Gastroesophageal sphincter (tissue), 4 donors: ENCODE data around the gene PRKG1. TPM values are rescaled to one million over a fixed set of nuclear protein-coding genes. Genes with fewer than 3 reads are reported as not detected.

ENCODE experiments used
- ATAC-seq: fragments of 150-250 bp; one replicate; pipeline ENCODE4 v1.9.1; 2016; ENCODE audit warnings: mild to moderate bottlenecking, moderate library complexity
- H3K27ac ChIP-seq, 4 donors: fragments of 200-600 bp; sonication (generic) in 3 of 4; 1 replicate in 3 of 4; 2 replicates in 1 of 4; pipeline ENCODE4 v1.5.1; 2016 to 2019
- H3K27me3 ChIP-seq: fragments of 200-600 bp; sonication (generic); one replicate; pipeline ENCODE4 v1.5.1; 2019
- H3K36me3 ChIP-seq, 2 donors: fragments of 200-600 bp; sonication (generic); one replicate each; pipeline ENCODE4 v1.5.1; 2019; ENCODE audit warnings: control low read depth in 1 of 2
- H3K4me1 ChIP-seq, 3 donors: fragments of 200-600 bp; sonication (generic); 1 replicate in 2 of 3; 2 replicates in 1 of 3; pipeline ENCODE4 v1.5.1; 2016 to 2019; ENCODE audit warnings: control low read depth in 2 of 3
- H3K4me3 ChIP-seq, 2 donors: fragments of 200-600 bp; sonication (generic); one replicate each; pipeline ENCODE4 v1.5.1; 2019; ENCODE audit warnings: mild to moderate bottlenecking in 1 of 2, moderate library complexity in 1 of 2
- H3K9me3 ChIP-seq, 3 donors: fragments of 200-600 bp; sonication (generic); one replicate each; pipeline ENCODE4 v1.5.1; 2017 to 2019; ENCODE audit warnings: control low read depth in 2 of 3
- EP300 ChIP-seq: sonication (generic); formaldehyde crosslinking; IDR thresholded peaks from one replicate; pipeline ENCODE4 v1.6.1; 2017; ENCODE audit warnings: antibody characterized with exemption, mild to moderate bottlenecking
- POLR2A ChIP-seq, 2 donors: fragments of 450-650 bp; IDR thresholded peaks; one replicate each; pipeline ENCODE4 v1.6.1; 2017; ENCODE audit warnings: antibody characterized with exemption in 2 of 2, mild to moderate bottlenecking in 2 of 2, moderate library complexity in 1 of 2
- POLR2AphosphoS5 ChIP-seq: sonication (generic); formaldehyde crosslinking; IDR thresholded peaks from one replicate; pipeline ENCODE4 v1.6.1; 2017; ENCODE audit warnings: antibody characterized with exemption
- WGBS, 2 donors: methylation state at CpG; one replicate each; pipeline ENCODE4 v1.1.5; 2018; ENCODE audit warnings: low coverage in 1 of 2; 5-methylcytosine and 5-hydroxymethylcytosine counted together
- total RNA-seq, 4 donors: library from RNA; depleted of rRNA; stranded (reverse); fragments of >200 nt; gene quantifications; one replicate each; pipeline ENCODE4 v1.1.0, GENCODE V29; 2016
- TF ChIP-seq, protein P1 (sequence below), 4 experiments: fragments of 200-600 bp in 2 of 4; fragments of 450-650 bp in 2 of 4; sonication (generic) in 1 of 4; IDR thresholded peaks; one replicate each; pipeline ENCODE4 v1.5.1; 2017 to 2019; ENCODE audit warnings: antibody characterized with exemption in 4 of 4, mild to moderate bottlenecking in 2 of 4, moderate library complexity in 2 of 4

The PRKG1 gene
- total RNA-seq, 4 donors from 2014 or later, result 27.5 to 73.2 (median 39.2) TPM

DNA sequence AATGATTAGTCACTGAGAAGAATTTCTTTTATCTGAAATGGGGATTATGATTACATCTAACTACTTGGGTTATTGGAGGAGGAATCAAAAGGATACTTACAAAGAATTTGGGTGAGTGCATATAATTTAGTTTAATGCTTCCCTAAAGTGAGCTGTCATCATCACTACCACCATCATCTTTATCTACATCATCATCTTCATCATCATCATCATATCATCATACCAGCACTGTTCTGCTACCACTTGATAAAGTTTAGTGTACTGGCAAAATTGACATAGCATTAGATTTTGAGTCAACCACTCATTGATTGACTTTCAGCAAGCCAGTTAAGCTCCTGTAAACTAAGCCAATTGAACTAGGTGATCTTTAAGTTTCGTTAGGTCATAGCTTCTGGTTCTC is 994.2 kb downstream of the PRKG1 start:
- no peak for TF ChIP-seq POLR2AphosphoS5
- TF ChIP-seq, protein P1, sequence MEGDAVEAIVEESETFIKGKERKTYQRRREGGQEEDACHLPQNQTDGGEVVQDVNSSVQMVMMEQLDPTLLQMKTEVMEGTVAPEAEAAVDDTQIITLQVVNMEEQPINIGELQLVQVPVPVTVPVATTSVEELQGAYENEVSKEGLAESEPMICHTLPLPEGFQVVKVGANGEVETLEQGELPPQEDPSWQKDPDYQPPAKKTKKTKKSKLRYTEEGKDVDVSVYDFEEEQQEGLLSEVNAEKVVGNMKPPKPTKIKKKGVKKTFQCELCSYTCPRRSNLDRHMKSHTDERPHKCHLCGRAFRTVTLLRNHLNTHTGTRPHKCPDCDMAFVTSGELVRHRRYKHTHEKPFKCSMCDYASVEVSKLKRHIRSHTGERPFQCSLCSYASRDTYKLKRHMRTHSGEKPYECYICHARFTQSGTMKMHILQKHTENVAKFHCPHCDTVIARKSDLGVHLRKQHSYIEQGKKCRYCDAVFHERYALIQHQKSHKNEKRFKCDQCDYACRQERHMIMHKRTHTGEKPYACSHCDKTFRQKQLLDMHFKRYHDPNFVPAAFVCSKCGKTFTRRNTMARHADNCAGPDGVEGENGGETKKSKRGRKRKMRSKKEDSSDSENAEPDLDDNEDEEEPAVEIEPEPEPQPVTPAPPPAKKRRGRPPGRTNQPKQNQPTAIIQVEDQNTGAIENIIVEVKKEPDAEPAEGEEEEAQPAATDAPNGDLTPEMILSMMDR (IDR thresholded peaks at IDR 0.05), result no peak
- TF ChIP-seq POLR2A (IDR thresholded peaks at IDR 0.05), result no peak
- TF ChIP-seq EP300, result no peak
- WGBS, 2 donors, result 43 to 83% methylated on average over 1 of the region's 1 CpG
- H3K9me3 ChIP-seq, result no peaks in the 10 kb centered on the region
- H3K36me3 ChIP-seq, result peaks cover 0 to 4% of the 10 kb centered on the region in 2 donors
- H3K27ac ChIP-seq, result no peak overlapping the region
- no peaks in the 10 kb centered on the region for H3K27me3 ChIP-seq
- H3K4me1 ChIP-seq, result peaks cover 0 to 23% (median 0%) of the 10 kb centered on the region in 3 donors
- no peak for ATAC-seq
- no peak overlapping the region for H3K4me3 ChIP-seq

DNA sequence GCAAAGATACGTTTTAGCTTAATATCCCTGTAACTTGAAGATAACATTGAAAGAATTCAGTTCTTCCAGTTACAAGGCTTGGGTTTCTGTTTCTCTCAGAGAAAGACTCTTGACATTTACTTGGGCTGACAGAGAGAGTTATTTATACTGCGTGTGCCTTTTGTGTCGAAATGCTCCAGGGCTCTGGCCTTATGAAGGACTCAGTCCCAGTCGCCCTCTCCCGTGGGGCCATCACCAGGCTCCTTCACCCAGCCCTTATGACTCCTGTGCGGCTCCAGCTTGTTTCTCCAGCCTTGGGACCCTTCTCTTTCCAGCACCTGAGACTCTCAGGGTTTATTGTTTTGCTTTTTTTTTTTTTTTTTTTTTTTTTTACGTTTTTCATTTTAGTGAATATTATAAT is 997.5 kb downstream of the PRKG1 start:
- peaks cover 0 to 36% (median 3%) of the 10 kb centered on the region in 3 donors for H3K4me1 ChIP-seq
- TF ChIP-seq, protein P1 (IDR thresholded peaks at IDR 0.05), result no peak
- TF ChIP-seq EP300 (no peak), POLR2AphosphoS5 (no peak)
- ATAC-seq, result no peak
- H3K4me3 ChIP-seq, result no peak overlapping the region
- no peaks in the 10 kb centered on the region for H3K36me3 ChIP-seq
- no peaks in the 10 kb centered on the region for H3K9me3 ChIP-seq
- H3K27me3 ChIP-seq, result no peaks in the 10 kb centered on the region
- 45 to 48% methylated on average over 5 to 7 of the region's 7 CpGs for WGBS, 2 donors
- H3K27ac ChIP-seq, result peak overlapping the region in 1 of 4 donors; percentile 60

DNA sequence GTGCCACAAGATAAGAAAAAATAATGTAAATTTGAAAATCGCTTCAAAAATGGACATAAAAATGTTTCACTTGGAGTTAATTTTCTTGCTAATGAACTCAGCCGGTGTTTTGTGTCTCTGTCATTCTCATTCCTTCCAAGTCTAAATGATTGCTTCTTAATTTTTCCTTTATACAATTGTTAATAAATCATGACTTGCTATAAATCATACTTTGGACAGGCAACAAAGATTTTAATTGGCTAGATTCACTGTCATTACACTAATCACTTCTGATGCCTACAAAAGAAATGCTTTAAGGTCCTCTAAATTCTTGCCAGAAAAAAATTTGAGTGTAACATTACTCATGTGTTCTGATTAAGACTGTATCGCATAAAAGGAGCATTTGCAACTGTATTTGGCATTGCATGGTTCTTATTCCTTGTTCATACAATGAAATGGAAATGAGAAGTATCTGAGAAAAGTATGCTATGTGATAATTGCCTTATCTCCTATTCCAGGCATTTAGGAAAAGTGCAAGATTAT is 1000.3 kb downstream of the PRKG1 start:
- Histone ChIP-seq H3K36me3 (no peaks in the 10 kb centered on the region), H3K27ac (peak overlapping the region in 1 of 4 donors; percentile 35), H3K4me1 (peaks cover 0 to 43% (median 3%) of the 10 kb centered on the region in 3 donors), H3K9me3 (no peaks in the 10 kb centered on the region), H3K27me3 (no peaks in the 10 kb centered on the region), H3K4me3 (no peak overlapping the region)
- 18 to 31% methylated on average over 3 of the region's 3 CpGs for WGBS, 2 donors
- no peak for ATAC-seq
- no peak for TF ChIP-seq POLR2AphosphoS5
- no peak for TF ChIP-seq POLR2A (IDR thresholded peaks at IDR 0.05)
- TF ChIP-seq, protein P1 (IDR thresholded peaks at IDR 0.05), result no peak
- TF ChIP-seq EP300, result no peak

DNA sequence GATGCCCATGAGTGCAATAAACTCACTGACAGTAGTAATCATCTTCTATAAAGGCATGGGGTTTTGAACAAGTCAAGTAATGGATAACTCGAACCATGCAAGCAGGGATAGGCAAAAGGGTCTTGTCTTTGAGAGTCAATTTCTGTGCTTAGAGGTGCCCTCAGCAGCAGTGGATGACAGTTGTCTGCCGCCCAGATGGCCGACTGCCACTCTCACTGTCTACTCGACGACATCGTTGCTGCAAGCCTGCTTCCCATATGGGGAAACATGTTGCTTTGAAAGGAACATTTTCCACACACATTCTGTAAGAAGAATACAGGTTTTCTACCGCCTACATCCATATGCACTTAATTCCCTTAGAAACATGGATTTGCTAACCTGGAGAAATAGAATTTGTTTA is 1003.5 kb downstream of the PRKG1 start:
- 97 to 98% methylated on average over 7 of the region's 7 CpGs for WGBS, 2 donors
- TF ChIP-seq EP300, result no peak
- TF ChIP-seq, protein P1 (IDR thresholded peaks at IDR 0.05), result no peak
- no peak for TF ChIP-seq POLR2AphosphoS5
- no peak for TF ChIP-seq POLR2A (IDR thresholded peaks at IDR 0.05)
- Histone ChIP-seq H3K36me3 (no peaks in the 10 kb centered on the region), H3K4me1 (peaks cover 0 to 24% (median 3%) of the 10 kb centered on the region in 3 donors), H3K9me3 (no peaks in the 10 kb centered on the region), H3K4me3 (no peak overlapping the region), H3K27ac (no peak overlapping the region), H3K27me3 (no peaks in the 10 kb centered on the region)
- no peak for ATAC-seq

DNA sequence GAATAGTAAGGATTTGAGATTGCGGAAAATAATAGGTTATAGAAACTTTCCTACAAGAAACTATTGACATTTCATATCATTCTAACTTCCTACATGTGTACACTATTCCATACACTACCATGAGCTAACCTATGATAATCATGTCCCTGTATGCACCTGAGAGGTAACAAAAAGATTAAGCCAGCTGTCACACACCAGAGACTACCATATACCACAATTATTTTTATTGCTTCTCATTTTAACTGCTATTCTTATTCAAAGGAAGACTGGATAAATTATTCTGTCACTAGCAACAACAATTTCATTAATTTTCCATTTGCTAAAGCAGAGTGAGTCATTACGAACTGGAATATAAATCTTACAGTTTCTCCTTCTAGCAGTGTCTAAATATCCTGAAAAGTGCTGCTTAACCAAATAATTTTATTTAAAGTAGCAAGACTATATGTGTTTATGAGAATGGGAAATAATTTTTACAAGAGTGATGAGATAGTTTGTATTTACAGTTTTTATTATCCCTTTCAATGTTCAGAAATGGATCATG is 1004.2 kb downstream of the PRKG1 start:
- Histone ChIP-seq H3K9me3 (no peaks in the 10 kb centered on the region), H3K27ac (no peak overlapping the region), H3K4me3 (no peak overlapping the region), H3K27me3 (no peaks in the 10 kb centered on the region), H3K36me3 (no peaks in the 10 kb centered on the region), H3K4me1 (peaks cover 0 to 20% (median 3%) of the 10 kb centered on the region in 3 donors)
- 49 to 63% methylated on average over 2 of the region's 2 CpGs for WGBS, 2 donors
- no peak for ATAC-seq
- TF ChIP-seq EP300 (no peak), POLR2AphosphoS5 (no peak), POLR2A (IDR thresholded peaks at IDR 0.05) (no peak)
- TF ChIP-seq, protein P1 (IDR thresholded peaks at IDR 0.05), result no peak
